ENCODE measurements around the gene PHEX.

DNA sequence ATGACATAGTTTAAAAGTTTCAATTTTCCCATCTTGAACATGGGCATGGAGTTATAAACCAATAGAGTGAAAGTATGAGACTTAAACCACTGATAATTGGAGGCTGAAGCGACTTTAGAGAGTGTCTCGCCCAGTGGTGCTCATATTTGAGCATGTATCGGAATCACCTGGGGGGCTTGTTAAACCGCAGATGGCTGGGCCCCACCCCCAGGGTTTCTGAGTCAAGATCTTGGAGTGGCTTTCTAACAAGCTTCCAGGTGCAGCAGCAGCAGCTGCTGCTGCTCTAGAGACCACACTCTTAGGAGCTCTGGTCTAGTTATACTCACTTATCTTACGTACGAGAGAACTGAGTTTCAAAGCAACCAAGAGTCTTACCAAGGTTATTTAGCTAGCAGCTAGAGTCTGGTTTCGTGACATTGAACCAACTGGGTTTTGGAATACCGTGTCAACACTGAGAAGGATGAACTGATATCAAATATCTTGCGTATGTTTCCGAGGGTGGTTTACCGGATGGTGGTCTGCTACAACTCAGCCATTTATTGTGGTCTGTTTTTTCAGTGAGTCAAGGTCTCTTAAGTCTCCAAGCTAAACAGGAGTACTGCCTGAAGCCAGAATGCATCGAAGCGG is 5.9 kb downstream of the PHEX start:
- TF ChIP-seq TAF1 (IDR thresholded peaks at IDR 0.05; ENCODE audit: low read depth) = no peak
- no peak for TF ChIP-seq YY1 (IDR thresholded peaks at IDR 0.05; ENCODE audit: low read depth)
- TF ChIP-seq, protein P1, sequence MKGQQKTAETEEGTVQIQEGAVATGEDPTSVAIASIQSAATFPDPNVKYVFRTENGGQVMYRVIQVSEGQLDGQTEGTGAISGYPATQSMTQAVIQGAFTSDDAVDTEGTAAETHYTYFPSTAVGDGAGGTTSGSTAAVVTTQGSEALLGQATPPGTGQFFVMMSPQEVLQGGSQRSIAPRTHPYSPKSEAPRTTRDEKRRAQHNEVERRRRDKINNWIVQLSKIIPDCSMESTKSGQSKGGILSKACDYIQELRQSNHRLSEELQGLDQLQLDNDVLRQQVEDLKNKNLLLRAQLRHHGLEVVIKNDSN (IDR thresholded peaks at IDR 0.05) = no peak
- no peak for TF ChIP-seq EP300 (IDR thresholded peaks at IDR 0.05; ENCODE audit: borderline replicate concordance)
- no peak for TF ChIP-seq ZBTB7A (IDR thresholded peaks at IDR 0.05; ENCODE audit: low read depth)
- TF ChIP-seq RAD21 (IDR thresholded peaks at IDR 0.05; ENCODE audit: low read depth) = no peak
- TF ChIP-seq CEBPB (IDR thresholded peaks at IDR 0.05) = no peak
- TF ChIP-seq NFIC (IDR thresholded peaks at IDR 0.05) = no peak
- TF ChIP-seq EGR1 (IDR thresholded peaks at IDR 0.05) = no peak
- no peak for TF ChIP-seq MAX (IDR thresholded peaks at IDR 0.05)
- TF ChIP-seq, protein P2, sequence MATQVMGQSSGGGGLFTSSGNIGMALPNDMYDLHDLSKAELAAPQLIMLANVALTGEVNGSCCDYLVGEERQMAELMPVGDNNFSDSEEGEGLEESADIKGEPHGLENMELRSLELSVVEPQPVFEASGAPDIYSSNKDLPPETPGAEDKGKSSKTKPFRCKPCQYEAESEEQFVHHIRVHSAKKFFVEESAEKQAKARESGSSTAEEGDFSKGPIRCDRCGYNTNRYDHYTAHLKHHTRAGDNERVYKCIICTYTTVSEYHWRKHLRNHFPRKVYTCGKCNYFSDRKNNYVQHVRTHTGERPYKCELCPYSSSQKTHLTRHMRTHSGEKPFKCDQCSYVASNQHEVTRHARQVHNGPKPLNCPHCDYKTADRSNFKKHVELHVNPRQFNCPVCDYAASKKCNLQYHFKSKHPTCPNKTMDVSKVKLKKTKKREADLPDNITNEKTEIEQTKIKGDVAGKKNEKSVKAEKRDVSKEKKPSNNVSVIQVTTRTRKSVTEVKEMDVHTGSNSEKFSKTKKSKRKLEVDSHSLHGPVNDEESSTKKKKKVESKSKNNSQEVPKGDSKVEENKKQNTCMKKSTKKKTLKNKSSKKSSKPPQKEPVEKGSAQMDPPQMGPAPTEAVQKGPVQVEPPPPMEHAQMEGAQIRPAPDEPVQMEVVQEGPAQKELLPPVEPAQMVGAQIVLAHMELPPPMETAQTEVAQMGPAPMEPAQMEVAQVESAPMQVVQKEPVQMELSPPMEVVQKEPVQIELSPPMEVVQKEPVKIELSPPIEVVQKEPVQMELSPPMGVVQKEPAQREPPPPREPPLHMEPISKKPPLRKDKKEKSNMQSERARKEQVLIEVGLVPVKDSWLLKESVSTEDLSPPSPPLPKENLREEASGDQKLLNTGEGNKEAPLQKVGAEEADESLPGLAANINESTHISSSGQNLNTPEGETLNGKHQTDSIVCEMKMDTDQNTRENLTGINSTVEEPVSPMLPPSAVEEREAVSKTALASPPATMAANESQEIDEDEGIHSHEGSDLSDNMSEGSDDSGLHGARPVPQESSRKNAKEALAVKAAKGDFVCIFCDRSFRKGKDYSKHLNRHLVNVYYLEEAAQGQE (IDR thresholded peaks at IDR 0.05; ENCODE audit: low read depth) = no peak
- TF ChIP-seq TCF12 (IDR thresholded peaks at IDR 0.05; ENCODE audit: low read depth) = no peak

Measured in Ishikawa (cell line).